Measurements from ENCODE around the gene ZNF544.
"Not testable (repeated sequence)": the region's sequence is repeated elsewhere in the genome, so short reads cannot be mapped to it uniquely, and the experiment has no call there.

The ZNF544 gene

DNA sequence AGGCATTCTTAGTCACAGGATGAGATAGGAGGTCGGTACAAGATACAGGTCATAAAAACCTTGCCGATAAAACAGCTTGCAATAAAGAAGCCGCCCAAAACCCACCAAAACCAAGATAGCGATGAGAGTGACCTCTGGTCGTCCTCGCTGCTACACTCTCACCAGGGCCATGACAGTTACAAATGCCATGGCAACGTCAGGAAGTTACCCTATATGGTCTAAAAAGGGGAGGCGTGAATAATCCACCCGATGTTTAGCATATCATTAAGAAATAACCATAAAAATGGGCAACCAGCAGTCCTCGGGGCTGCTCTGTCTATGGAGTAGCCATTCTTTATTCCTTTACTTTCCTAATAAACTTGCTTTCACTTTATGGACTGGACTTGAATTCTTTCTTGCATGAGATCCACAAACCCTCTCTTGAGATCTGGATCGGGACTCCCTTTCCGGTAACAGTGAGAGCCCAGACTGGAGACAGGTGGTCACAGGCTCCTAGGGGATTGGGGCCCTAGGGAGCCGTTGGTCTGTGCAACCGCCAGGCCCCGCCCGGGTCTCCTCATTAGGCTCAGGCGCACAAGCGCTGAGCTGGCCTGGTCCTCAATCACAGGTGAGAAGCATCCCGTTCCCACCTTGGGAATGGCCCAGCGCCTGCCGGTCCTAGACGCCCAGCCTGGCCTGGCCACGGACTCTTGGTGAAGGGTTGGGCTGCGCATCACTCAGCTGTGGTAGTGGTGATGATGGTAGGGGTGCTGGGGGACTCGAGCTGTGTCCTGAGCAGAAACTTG is 10.9 kb upstream of the ZNF544 start:
- H3K4me3 Mint-ChIP-seq, result no peak overlapping the region
- no peaks in the 10 kb centered on the region for H3K27me3 Mint-ChIP-seq (ENCODE audit: low read depth)
- no peaks in the 10 kb centered on the region for H3K4me1 Mint-ChIP-seq (ENCODE audit: low read depth)
- peaks cover 50% of the 10 kb centered on the region for H3K9me3 Mint-ChIP-seq
- H3K27ac Mint-ChIP-seq, result no peak overlapping the region
- no peak for DNase-seq (ENCODE audit: low spot score)
- H3K36me3 Mint-ChIP-seq (ENCODE audit: low read depth), result peaks cover 22% of the 10 kb centered on the region

DNA sequence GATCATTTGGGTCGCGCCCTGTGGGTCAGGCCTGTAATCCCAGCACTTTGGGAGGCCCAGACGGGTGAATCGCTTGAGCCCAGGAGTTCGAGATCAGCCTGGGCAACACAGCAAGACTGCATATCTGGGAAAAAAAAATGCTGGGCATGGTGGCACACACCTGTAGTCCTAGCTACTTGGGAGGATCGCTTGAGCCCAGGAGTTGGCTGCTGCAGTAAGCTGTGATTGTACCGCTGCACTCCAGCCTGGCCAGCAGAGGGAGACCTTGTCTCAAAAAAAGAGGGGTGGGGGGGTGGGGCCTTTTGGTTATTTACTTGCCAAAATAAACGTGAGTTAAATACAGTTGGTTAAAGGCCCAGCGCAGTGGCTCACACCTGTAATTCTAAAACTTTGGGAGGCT is 9.8 kb upstream of the ZNF544 start:
- no peaks in the 10 kb centered on the region for H3K27me3 Mint-ChIP-seq (ENCODE audit: low read depth)
- no peak overlapping the region for H3K4me3 Mint-ChIP-seq
- H3K36me3 Mint-ChIP-seq (ENCODE audit: low read depth), result peaks cover 12% of the 10 kb centered on the region
- peak; percentile 10 for DNase-seq (ENCODE audit: low spot score)
- H3K27ac Mint-ChIP-seq, result no peak overlapping the region
- H3K4me1 Mint-ChIP-seq (ENCODE audit: low read depth), result no peaks in the 10 kb centered on the region
- peaks cover 41% of the 10 kb centered on the region for H3K9me3 Mint-ChIP-seq

DNA sequence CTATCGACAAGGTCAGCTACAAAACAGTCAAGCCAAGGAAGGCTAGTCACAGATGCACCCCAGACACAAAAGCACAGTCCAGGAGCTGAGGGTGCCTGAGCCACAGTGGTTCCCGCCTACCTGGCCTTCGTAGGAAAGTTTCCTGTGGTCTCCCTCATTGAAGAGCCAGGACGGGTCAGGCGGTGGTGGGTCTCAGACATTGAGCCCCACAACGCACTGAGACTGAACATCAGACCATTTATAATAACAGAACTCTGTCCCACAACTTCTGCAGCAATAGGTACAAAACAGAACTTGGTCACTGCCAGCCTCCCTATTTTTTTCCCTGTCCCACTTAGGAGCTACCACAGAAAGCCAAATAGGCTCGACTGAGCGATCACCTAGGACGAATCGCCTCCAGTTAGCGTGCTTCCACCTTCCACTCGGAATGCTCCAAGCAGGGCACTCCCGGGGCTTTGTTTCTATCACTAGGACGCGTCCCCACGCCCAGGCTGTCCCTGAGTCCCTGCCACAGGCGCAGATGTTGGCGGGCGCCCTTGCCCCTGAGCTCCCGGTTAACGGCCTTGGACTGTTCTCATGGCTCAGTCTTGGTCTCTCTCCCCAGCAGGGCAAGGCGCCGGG is 640 bp upstream of the ZNF544 start:
- Mint-ChIP-seq H3K4me3 (peak overlapping the region; percentile 94), H3K9me3 (peaks cover 41% of the 10 kb centered on the region), H3K27me3 (ENCODE audit: low read depth) (no peaks in the 10 kb centered on the region), H3K27ac (peak overlapping the region; percentile 91), H3K36me3 (ENCODE audit: low read depth) (peaks cover 41% of the 10 kb centered on the region), H3K4me1 (ENCODE audit: low read depth) (peaks cover 13% of the 10 kb centered on the region)
- no peak for DNase-seq (ENCODE audit: low spot score)

DNA sequence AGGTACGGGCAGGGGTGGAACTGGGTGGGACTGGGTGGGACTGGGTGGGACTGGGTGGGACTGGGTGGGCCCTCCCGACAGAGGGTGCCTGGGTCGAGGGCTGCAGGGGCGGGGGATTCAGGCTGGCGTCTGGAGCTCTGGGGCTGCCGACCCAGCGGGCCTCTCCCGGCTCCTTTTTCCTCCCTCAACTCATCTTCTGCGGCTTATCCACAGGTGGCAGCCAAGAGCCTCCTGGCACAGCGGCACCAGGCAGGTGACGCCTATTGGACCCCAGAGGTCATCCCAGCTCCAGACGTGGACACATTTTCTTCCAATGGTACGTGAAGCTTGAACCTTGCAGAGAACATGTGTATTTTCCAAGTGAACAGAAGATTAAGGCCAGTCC is 533 bp downstream of the ZNF544 start:
- peaks cover 13% of the 10 kb centered on the region for H3K4me1 Mint-ChIP-seq (ENCODE audit: low read depth)
- no peak for DNase-seq (ENCODE audit: low spot score)
- H3K4me3 Mint-ChIP-seq, result peak overlapping the region; percentile 94
- peaks cover 53% of the 10 kb centered on the region for H3K36me3 Mint-ChIP-seq (ENCODE audit: low read depth)
- no peaks in the 10 kb centered on the region for H3K27me3 Mint-ChIP-seq (ENCODE audit: low read depth)
- H3K9me3 Mint-ChIP-seq, result peaks cover 52% of the 10 kb centered on the region
- peak overlapping the region; percentile 53 for H3K27ac Mint-ChIP-seq

DNA sequence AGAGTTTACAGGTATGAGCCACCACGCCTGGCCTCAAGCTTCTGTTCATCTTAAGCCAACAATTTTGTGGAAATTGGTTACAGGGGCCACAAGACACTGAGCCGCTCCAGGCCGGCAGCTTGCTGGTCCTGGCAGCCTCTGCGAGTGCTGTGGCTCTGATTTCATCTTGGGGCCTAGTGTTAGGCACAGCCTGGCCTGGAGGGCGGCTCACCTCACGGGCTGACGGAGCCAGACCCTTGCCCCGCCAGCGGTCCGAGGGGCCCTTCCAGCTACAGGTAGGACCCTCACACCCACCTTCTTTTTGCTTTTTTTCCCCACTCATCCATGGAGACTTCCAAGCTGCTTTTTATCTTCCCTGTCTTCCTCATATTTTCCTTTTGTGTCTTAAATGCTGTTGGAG is 8.6 kb downstream of the ZNF544 start:
- Mint-ChIP-seq H3K4me3 (no peak overlapping the region), H3K9me3 (peaks cover 57% of the 10 kb centered on the region), H3K4me1 (ENCODE audit: low read depth) (no peaks in the 10 kb centered on the region), H3K27ac (no peak overlapping the region), H3K27me3 (ENCODE audit: low read depth) (no peaks in the 10 kb centered on the region), H3K36me3 (ENCODE audit: low read depth) (peaks cover 90% of the 10 kb centered on the region)
- no peak for DNase-seq (ENCODE audit: low spot score)

DNA sequence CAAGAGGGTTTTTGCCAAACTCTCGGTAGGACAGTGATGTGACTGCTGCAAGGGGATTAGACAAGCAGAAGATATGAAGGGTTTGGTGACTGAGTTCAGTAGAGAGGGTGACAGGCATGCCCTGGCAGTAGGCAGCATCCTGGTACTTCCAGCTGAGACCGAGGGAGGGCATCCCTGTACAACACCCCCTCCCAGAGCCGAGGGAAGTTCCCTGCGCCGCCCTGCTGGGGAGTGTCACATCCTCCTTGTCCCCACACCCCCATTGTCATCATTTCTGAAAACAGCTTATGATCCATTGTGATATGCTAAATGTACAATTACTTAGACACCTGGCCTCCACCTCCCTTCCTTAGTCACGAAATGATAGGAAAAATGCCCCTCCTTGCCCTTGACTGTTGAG is 14.6 kb downstream of the ZNF544 start:
- Mint-ChIP-seq H3K4me3 (no peak overlapping the region), H3K9me3 (peaks cover 69% of the 10 kb centered on the region), H3K36me3 (ENCODE audit: low read depth) (peaks cover 94% of the 10 kb centered on the region), H3K4me1 (ENCODE audit: low read depth) (no peaks in the 10 kb centered on the region), H3K27ac (no peak overlapping the region), H3K27me3 (ENCODE audit: low read depth) (no peaks in the 10 kb centered on the region)
- no peak for DNase-seq (ENCODE audit: low spot score)

DNA sequence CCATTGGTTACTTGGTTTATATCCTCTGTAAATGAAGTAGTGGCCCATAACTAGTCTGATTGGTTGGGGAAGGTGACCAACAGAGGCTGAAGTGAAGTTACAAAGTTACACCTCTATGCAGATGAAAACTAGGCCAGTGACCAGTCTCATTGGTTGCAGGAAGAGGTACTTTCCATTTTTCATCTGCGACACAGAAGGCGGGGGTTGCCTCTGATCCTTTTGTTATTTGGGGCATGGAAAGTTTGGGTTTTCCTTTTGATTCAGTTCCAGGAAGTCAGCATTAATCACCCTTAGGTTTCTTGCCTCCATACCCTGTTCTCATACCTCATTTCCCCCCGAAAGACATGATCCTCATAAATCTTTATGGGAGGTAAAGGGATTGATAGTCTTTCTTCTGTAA is 20.2 kb downstream of the ZNF544 start:
- no peak overlapping the region for H3K27ac Mint-ChIP-seq
- H3K9me3 Mint-ChIP-seq, result peaks cover 74% of the 10 kb centered on the region
- DNase-seq (ENCODE audit: low spot score), result no peak
- H3K4me1 Mint-ChIP-seq (ENCODE audit: low read depth), result no peaks in the 10 kb centered on the region
- H3K4me3 Mint-ChIP-seq, result no peak overlapping the region
- H3K36me3 Mint-ChIP-seq (ENCODE audit: low read depth), result peaks cover 95% of the 10 kb centered on the region
- no peaks in the 10 kb centered on the region for H3K27me3 Mint-ChIP-seq (ENCODE audit: low read depth)

DNA sequence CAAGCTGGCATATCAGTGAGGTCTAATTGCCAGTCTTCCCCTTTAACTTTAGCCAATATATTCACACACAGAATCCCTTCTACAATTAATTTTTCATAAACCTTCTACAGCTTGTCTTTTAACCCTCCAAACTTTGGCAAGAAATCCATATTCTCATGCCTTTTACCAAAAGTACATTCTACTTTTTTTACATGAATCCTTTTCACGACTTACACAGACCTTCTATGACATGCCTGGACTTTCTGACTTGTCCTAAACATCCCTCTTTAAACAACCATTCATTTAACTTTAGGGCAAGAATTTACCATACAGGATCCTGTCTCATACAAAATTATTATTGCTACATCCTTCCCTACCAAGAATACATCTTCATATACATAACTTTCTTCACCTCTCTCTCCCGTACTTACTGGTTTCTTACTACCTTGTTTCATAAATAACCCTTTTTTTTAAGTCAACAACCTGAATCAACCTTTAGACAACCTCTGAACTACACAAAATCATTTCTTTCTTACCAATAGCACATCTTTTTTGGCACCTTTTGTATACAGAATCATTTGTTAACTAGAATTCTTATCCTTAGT is 23.5 kb downstream of the ZNF544 start:
- H3K9me3 Mint-ChIP-seq, result peaks cover 73% of the 10 kb centered on the region
- no peak overlapping the region for H3K4me3 Mint-ChIP-seq
- DNase-seq (ENCODE audit: low spot score), result no peak

DNA sequence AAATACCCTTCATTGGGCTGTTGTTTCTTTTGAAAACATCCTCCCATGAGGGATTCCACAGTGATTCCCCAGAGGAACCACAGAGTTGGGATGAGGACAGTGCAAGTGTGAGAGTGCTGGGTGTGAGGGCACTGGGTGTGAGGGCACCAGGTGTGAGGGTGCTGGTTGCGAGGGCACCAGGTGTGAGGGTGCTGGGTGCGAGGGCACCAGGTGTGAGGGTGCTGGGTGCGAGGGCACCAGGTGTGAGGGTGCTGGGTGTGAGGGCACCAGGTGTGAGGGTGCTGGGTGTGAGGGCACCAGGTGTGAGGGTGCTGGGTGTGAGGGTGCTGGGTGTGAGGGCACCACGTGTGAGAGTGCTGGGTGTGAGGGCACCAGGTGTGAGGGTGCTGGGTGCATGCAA is 29.5 kb downstream of the ZNF544 start:
- not testable (repeated sequence) for H3K27ac Mint-ChIP-seq; H3K4me3 Mint-ChIP-seq; H3K4me1 Mint-ChIP-seq (ENCODE audit: low read depth); DNase-seq (ENCODE audit: low spot score); H3K27me3 Mint-ChIP-seq (ENCODE audit: low read depth)
- Mint-ChIP-seq H3K36me3 (ENCODE audit: low read depth) (peaks cover 94% of the 10 kb centered on the region), H3K9me3 (peaks cover 77% of the 10 kb centered on the region)

More for the DNA sequence above, 23.5 kb downstream of the ZNF544 start:
- Mint-ChIP-seq H3K27ac (no peak overlapping the region), H3K4me1 (ENCODE audit: low read depth) (no peaks in the 10 kb centered on the region), H3K27me3 (ENCODE audit: low read depth) (no peaks in the 10 kb centered on the region), H3K36me3 (ENCODE audit: low read depth) (peaks cover 94% of the 10 kb centered on the region)

DNA sequence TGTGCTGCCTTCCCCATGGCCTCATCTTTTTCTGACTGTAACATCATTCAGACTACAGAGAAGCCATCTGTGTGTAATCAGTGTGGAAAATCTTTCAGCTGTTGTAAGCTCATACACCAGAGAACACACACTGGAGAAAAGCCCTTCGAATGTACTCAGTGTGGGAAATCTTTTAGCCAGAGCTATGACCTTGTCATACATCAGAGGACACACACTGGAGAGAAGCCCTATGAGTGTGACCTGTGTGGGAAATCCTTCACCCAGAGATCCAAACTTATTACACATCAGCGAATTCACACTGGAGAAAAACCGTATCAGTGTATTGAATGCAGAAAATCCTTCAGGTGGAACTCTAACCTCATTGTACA is 32.9 kb downstream of the ZNF544 start:
- no peak overlapping the region for H3K4me3 Mint-ChIP-seq
- DNase-seq (ENCODE audit: low spot score), result no peak
- H3K4me1 Mint-ChIP-seq (ENCODE audit: low read depth), result no peaks in the 10 kb centered on the region
- H3K9me3 Mint-ChIP-seq, result peaks cover 59% of the 10 kb centered on the region
- H3K27me3 Mint-ChIP-seq (ENCODE audit: low read depth), result no peaks in the 10 kb centered on the region
- peaks cover 76% of the 10 kb centered on the region for H3K36me3 Mint-ChIP-seq (ENCODE audit: low read depth)
- H3K27ac Mint-ChIP-seq, result no peak overlapping the region

DNA sequence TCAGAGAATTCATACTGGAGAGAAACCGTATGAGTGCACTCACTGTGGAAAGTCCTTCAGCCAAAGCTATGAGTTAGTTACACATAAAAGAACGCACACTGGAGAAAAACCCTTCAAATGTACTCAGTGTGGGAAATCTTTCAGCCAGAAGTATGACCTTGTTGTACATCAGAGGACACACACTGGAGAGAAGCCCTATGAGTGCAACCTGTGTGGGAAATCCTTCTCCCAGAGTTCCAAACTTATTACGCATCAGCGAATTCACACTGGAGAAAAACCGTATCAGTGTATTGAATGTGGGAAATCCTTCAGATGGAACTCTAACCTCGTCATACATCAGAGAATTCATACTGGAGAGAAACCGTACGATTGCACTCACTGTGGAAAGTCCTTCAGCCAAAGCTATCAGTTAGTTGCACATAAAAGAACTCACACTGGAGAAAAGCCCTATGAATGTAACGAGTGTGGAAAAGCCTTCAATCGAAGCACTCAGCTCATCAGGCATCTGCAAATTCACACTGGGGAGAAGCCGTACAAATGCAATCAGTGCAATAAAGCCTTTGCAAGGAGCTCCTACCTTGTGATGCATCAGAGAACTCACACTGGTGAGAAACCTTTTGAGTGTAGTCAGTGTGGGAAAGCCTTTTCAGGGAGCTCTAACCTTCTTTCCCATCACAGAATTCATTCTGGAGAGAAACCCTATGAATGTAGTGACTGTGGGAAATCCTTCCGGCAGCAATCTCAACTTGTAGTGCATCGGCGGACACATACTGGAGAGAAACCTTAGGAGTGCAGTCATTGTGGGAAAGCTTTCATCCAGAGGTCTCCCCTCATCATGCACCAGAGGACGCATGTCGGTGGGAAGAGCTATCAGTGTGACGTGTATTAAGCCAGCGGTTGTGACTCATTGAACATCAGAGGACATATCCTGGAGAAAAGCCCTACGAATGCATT is 33.5 kb downstream of the ZNF544 start:
- no peak for DNase-seq (ENCODE audit: low spot score)
- Mint-ChIP-seq H3K27me3 (ENCODE audit: low read depth) (no peaks in the 10 kb centered on the region), H3K27ac (no peak overlapping the region), H3K9me3 (peaks cover 55% of the 10 kb centered on the region), H3K36me3 (ENCODE audit: low read depth) (peaks cover 73% of the 10 kb centered on the region), H3K4me3 (no peak overlapping the region), H3K4me1 (ENCODE audit: low read depth) (no peaks in the 10 kb centered on the region)

DNA sequence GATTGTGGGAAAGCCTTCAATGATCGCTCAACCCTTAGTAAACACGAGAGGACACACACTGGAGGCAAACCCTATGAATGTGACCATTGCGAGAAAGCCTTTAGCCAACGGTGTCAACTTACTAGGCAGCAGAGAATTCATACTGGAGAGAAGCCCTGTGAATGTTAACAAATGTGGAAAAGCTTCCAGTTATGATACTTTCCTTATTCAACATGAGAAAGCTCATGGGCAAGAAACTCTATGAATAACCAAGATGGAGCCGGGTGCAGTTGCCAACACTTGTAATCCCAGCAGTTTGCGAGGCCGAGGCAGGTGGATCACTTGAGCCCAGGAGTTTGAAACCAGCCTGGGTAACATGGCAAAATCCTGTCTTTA is 34.2 kb downstream of the ZNF544 start:
- H3K27ac Mint-ChIP-seq, result no peak overlapping the region
- peaks cover 48% of the 10 kb centered on the region for H3K9me3 Mint-ChIP-seq
- H3K36me3 Mint-ChIP-seq (ENCODE audit: low read depth), result peaks cover 67% of the 10 kb centered on the region

DNA sequence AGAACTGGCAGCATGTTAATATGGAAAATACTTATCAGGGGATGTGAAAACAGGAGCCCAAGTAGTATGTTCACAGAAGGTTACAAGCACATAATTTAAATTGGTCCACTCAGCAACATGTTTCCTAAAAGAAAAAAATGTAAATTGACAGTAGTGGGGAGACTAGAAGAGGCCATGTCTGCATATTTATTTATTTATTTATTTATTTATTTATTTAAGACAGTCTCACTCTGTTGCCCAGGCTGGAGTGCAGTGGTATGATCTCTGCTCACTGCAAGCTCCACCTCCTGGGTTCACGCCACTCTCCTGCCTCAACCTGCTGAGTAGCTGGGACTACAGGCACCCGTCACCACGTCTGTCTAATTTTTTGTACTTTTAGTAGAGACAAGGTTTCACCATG is 36.4 kb downstream of the ZNF544 start:
- H3K27ac Mint-ChIP-seq, result no peak overlapping the region
- no peak for DNase-seq (ENCODE audit: low spot score)
- H3K4me3 Mint-ChIP-seq, result no peak overlapping the region
- no peaks in the 10 kb centered on the region for H3K27me3 Mint-ChIP-seq (ENCODE audit: low read depth)
- H3K9me3 Mint-ChIP-seq, result peaks cover 45% of the 10 kb centered on the region
- H3K36me3 Mint-ChIP-seq (ENCODE audit: low read depth), result peaks cover 56% of the 10 kb centered on the region
- H3K4me1 Mint-ChIP-seq (ENCODE audit: low read depth), result no peaks in the 10 kb centered on the region

More for the DNA sequence above, 34.2 kb downstream of the ZNF544 start:
- Mint-ChIP-seq H3K4me3 (no peak overlapping the region), H3K4me1 (ENCODE audit: low read depth) (no peaks in the 10 kb centered on the region), H3K27me3 (ENCODE audit: low read depth) (no peaks in the 10 kb centered on the region)
- DNase-seq (ENCODE audit: low spot score), result no peak

DNA sequence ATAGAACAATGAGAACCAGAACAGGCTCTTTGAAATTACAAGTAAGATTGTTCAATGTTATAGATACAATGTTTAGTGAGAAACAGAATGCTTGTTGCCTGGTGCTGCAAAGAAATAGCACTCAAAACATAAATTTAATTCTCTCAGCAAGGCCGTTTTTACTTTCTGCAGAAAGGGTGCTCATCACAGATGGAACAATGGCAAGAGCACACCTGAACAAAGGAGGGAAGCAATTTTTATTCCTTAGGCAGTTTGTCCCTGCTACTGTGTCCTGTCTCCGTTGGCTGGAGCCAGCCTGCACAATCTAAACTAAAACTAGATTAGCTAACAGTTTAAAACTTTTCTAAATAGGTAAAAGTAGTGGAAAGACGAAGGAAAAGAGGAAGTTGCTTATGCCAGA is 39.6 kb downstream of the ZNF544 start:
- Mint-ChIP-seq H3K4me1 (ENCODE audit: low read depth) (no peaks in the 10 kb centered on the region), H3K4me3 (no peak overlapping the region), H3K9me3 (peaks cover 25% of the 10 kb centered on the region), H3K27ac (no peak overlapping the region), H3K36me3 (ENCODE audit: low read depth) (peaks cover 53% of the 10 kb centered on the region), H3K27me3 (ENCODE audit: low read depth) (no peaks in the 10 kb centered on the region)
- DNase-seq (ENCODE audit: low spot score), result no peak

All from T-helper 2 cell treated with Interferon-gamma antibody and Interleukin-4, amounts not matched to agents 5 μg/mL and 100 μg/mL, for 36 hours (primary cell).